ENCODE data around the gene ADGRE3. TPM values are rescaled to one million over a fixed set of nuclear protein-coding genes. Genes with fewer than 3 reads are reported as not detected.
"Not testable (repeated sequence)": the region's sequence is repeated elsewhere in the genome, so short reads cannot be mapped to it uniquely, and the experiment has no call there.

ADGRE3 gene
- total RNA-seq, 1 experiment from 2014 or later: not detected

- H3K4me3 Mint-ChIP-seq (ENCODE audit: low read depth, unreplicated experiment): no peak overlapping the region
- peaks cover 9% of the 10 kb centered on the region for H3K9me3 Mint-ChIP-seq (ENCODE audit: low read depth, unreplicated experiment)
- no peak overlapping the region for H3K27ac Mint-ChIP-seq (ENCODE audit: unreplicated experiment)
- TF ChIP-seq CTCF (IDR thresholded peaks at IDR 0.05; ENCODE audit: unreplicated experiment): no peak
- no peaks in the 10 kb centered on the region for H3K36me3 Mint-ChIP-seq (ENCODE audit: insufficient read depth, unreplicated experiment)
- no peak for DNase-seq
- intact Hi-C loops (cut with micrococcal nuclease; ENCODE audit: unreplicated experiment): no loop called here
- no TSS peak for BruUV-seq (replicated peaks)
- H3K4me1 Mint-ChIP-seq (ENCODE audit: low read depth, unreplicated experiment): no peaks in the 10 kb centered on the region
- CTCF ChIA-PET: no interaction called here
- H3K27me3 Mint-ChIP-seq (ENCODE audit: unreplicated experiment): peaks cover 14% of the 10 kb centered on the region
Measured at GRCh38 chr19:14599548-14600147, 75.0 kb downstream of the ADGRE3 start.

- no peaks in the 10 kb centered on the region for H3K4me1 Mint-ChIP-seq (ENCODE audit: low read depth, unreplicated experiment)
- H3K9me3 Mint-ChIP-seq (ENCODE audit: low read depth, unreplicated experiment): peaks cover 9% of the 10 kb centered on the region
- H3K36me3 Mint-ChIP-seq (ENCODE audit: insufficient read depth, unreplicated experiment): no peaks in the 10 kb centered on the region
- no peak overlapping the region for H3K27ac Mint-ChIP-seq (ENCODE audit: unreplicated experiment)
- H3K4me3 Mint-ChIP-seq (ENCODE audit: low read depth, unreplicated experiment): no peak overlapping the region
- intact Hi-C loops (cut with micrococcal nuclease; ENCODE audit: unreplicated experiment): no loop called here
- CTCF ChIA-PET: no interaction called here
- no peak for TF ChIP-seq CTCF (IDR thresholded peaks at IDR 0.05; ENCODE audit: unreplicated experiment)
- no TSS peak for BruUV-seq (replicated peaks)
- no peak for DNase-seq
- H3K27me3 Mint-ChIP-seq (ENCODE audit: unreplicated experiment): peaks cover 26% of the 10 kb centered on the region
Measured at GRCh38 chr19:14595558-14595957, 79.1 kb downstream of the ADGRE3 start.

GRCh38 chr19:14589433-14589832 is 85.2 kb downstream of the ADGRE3 start:
- H3K4me3 Mint-ChIP-seq (ENCODE audit: low read depth, unreplicated experiment); intact Hi-C loops (cut with micrococcal nuclease; ENCODE audit: unreplicated experiment); CTCF ChIA-PET; H3K36me3 Mint-ChIP-seq (ENCODE audit: insufficient read depth, unreplicated experiment); DNase-seq; H3K27ac Mint-ChIP-seq (ENCODE audit: unreplicated experiment); H3K4me1 Mint-ChIP-seq (ENCODE audit: low read depth, unreplicated experiment); H3K9me3 Mint-ChIP-seq (ENCODE audit: low read depth, unreplicated experiment); BruUV-seq (replicated peaks): not testable (repeated sequence)
- H3K27me3 Mint-ChIP-seq (ENCODE audit: unreplicated experiment): peaks cover 49% of the 10 kb centered on the region

- BruUV-seq (replicated peaks); H3K4me3 Mint-ChIP-seq (ENCODE audit: low read depth, unreplicated experiment); H3K27ac Mint-ChIP-seq (ENCODE audit: unreplicated experiment); H3K36me3 Mint-ChIP-seq (ENCODE audit: insufficient read depth, unreplicated experiment); intact Hi-C loops (cut with micrococcal nuclease; ENCODE audit: unreplicated experiment); H3K4me1 Mint-ChIP-seq (ENCODE audit: low read depth, unreplicated experiment); DNase-seq; H3K9me3 Mint-ChIP-seq (ENCODE audit: low read depth, unreplicated experiment): not testable (repeated sequence)
- peaks cover 50% of the 10 kb centered on the region for H3K27me3 Mint-ChIP-seq (ENCODE audit: unreplicated experiment)
- CTCF ChIA-PET: interaction anchor here (0.6 kb wide), 1 partner anchor 12 kb away, joined by 4 read pairs; no protein-coding TSS in a partner anchor
Measured at GRCh38 chr19:14585187-14585586, 89.5 kb downstream of the ADGRE3 start.

- H3K27me3 Mint-ChIP-seq (ENCODE audit: unreplicated experiment): peaks cover 48% of the 10 kb centered on the region
- H3K4me1 Mint-ChIP-seq (ENCODE audit: low read depth, unreplicated experiment); intact Hi-C loops (cut with micrococcal nuclease; ENCODE audit: unreplicated experiment); H3K36me3 Mint-ChIP-seq (ENCODE audit: insufficient read depth, unreplicated experiment); CTCF ChIA-PET; H3K4me3 Mint-ChIP-seq (ENCODE audit: low read depth, unreplicated experiment); H3K27ac Mint-ChIP-seq (ENCODE audit: unreplicated experiment); BruUV-seq (replicated peaks); DNase-seq; H3K9me3 Mint-ChIP-seq (ENCODE audit: low read depth, unreplicated experiment): not testable (repeated sequence)
Measured at GRCh38 chr19:14584372-14584771, 90.3 kb downstream of the ADGRE3 start.

- CTCF ChIA-PET: no interaction called here
- intact Hi-C loops (cut with micrococcal nuclease; ENCODE audit: unreplicated experiment): no loop called here
Measured at GRCh38 chr19:14582894-14583340, 91.7 kb downstream of the ADGRE3 start, which contains the start of gene CLEC17A. Gene CLEC17A (plus strand): TSS chr19:14583084. CDS start chr19:14583161, 77 bp downstream.

More at GRCh38 chr19:14582894-14583340, 91.7 kb downstream of the ADGRE3 start, which contains the start of gene CLEC17A:
- BruUV-seq (replicated peaks): no TSS peak
- Mint-ChIP-seq H3K36me3 (ENCODE audit: insufficient read depth, unreplicated experiment) (no peaks in the 10 kb centered on the region), H3K27ac (ENCODE audit: unreplicated experiment) (no peak within 1 kb of the TSS), H3K4me3 (ENCODE audit: low read depth, unreplicated experiment) (no peak within 1 kb of the TSS), H3K4me1 (ENCODE audit: low read depth, unreplicated experiment) (no peaks in the 10 kb centered on the region), H3K27me3 (ENCODE audit: unreplicated experiment) (peaks cover 34% of the 10 kb centered on the region), H3K9me3 (ENCODE audit: low read depth, unreplicated experiment) (no peaks in the 10 kb centered on the region)
- DNase-seq: no peak
- no peak for TF ChIP-seq CTCF (IDR thresholded peaks at IDR 0.05; ENCODE audit: unreplicated experiment)
